ENCODE results near the gene NAT14. TPM values are rescaled to one million over a fixed set of nuclear protein-coding genes. Genes with fewer than 3 reads are reported as not detected.

The NAT14 gene
- total and polyA plus RNA-seq, 2 donors (not counting 3 experiments of a cell fraction or from before 2014, with no cell fraction given): 39.1 to 44.7 TPM

- H3K27me3 ChIP-seq (ENCODE audit: control insufficient read depth in 2 of 2, insufficient read depth in 2 of 2, low read length in 2 of 2): no peaks in the 10 kb centered on the region
- peak overlapping the region; percentile 81 for H3K4me2 ChIP-seq (ENCODE audit: insufficient read depth, low read length)
- dilution Hi-C loops (cut with MboI; ENCODE audit: extremely low pct_ligation_motif_present, low sequenced_read_pairs): no loop called here
- ChIA-PET CTCF (interaction anchor here (0.9 to 6.1 kb wide), 6 partner anchors 16 to 343 kb away, joined by 3 to 91 read pairs (median 5); partner anchors contain the start of gene ZNF865), POLR2A (no interaction called here)
- no peak overlapping the region for H2AFZ ChIP-seq (ENCODE audit: low read depth, low read length)
- H4K20me1 ChIP-seq (replicated peaks; ENCODE audit: control insufficient read depth, extremely low read depth, insufficient read depth, low read length): no peaks in the 10 kb centered on the region
- H3K9ac ChIP-seq (replicated peaks; ENCODE audit: extremely low read depth, insufficient read depth, low read length): peak overlapping the region; percentile 74
- peaks cover 34% of the 10 kb centered on the region for H3K4me1 ChIP-seq (ENCODE audit: control insufficient read depth, extremely low read depth, insufficient read depth, low read length)
- H3K79me2 ChIP-seq (ENCODE audit: control insufficient read depth, insufficient read depth, low read length): peaks cover 9% of the 10 kb centered on the region
- FAIRE-seq (no peak), DNase-seq (ENCODE audit: low read depth, low spot score) (no peak)
- H3K4me3 ChIP-seq (replicated peaks in 1 of 3; ENCODE audit: insufficient read depth in 1 of 3, low read depth in 1 of 3, low read length in 3 of 3): no peak overlapping the region
- no TSS peak for BruUV-seq (replicated peaks)
- H3K9me3 ChIP-seq (replicated peaks; ENCODE audit: control insufficient read depth, insufficient read depth, low read length): no peaks in the 10 kb centered on the region
- peaks cover 0 to 3% of the 10 kb centered on the region in 2 experiments for H3K36me3 ChIP-seq (ENCODE audit: control insufficient read depth in 2 of 2, extremely low read depth in 1 of 2, insufficient read depth in 2 of 2, low read length in 2 of 2)
- intact Hi-C loops (cut with micrococcal nuclease): no loop called here
- H3K9me1 ChIP-seq (replicated peaks; ENCODE audit: control insufficient read depth, extremely low read depth, insufficient read depth, low read length): no peaks in the 10 kb centered on the region
- H3K27ac ChIP-seq (ENCODE audit: insufficient read depth, low read depth, low read length): peak overlapping the region; percentile 64
- TF ChIP-seq POLR2A (IDR thresholded peaks at IDR 0.05; ENCODE audit: low read depth, low read length) (no peak), JUN (IDR thresholded peaks at IDR 0.05; ENCODE audit: borderline replicate concordance, insufficient read depth, insufficient read length, low read depth) (no peak), GATA2 (IDR thresholded peaks at IDR 0.05; ENCODE audit: insufficient read depth, insufficient read length, low read depth, low read length) (no peak), CTCF (IDR thresholded peaks at IDR 0.05; ENCODE audit: extremely low read depth in 1 of 2, insufficient read depth in 1 of 2, low read depth in 1 of 2, low read length in 2 of 2) (no peak), EZH2 (IDR thresholded peaks at IDR 0.05; ENCODE audit: borderline replicate concordance, low read depth, low read length, severe bottlenecking) (no peak), MYC (IDR thresholded peaks at IDR 0.05; ENCODE audit: low read depth, low read length) (no peak), POLR2AphosphoS5 (IDR thresholded peaks at IDR 0.05; ENCODE audit: insufficient read depth, low read depth, low read length) (no peak), FOS (IDR thresholded peaks at IDR 0.05; ENCODE audit: borderline replicate concordance, insufficient read depth, low read length) (no peak), MAX (IDR thresholded peaks at IDR 0.05; ENCODE audit: insufficient read depth, insufficient read length) (no peak)
Measured at GRCh38 chr19:55483706-55484592, 1.0 kb upstream of the NAT14 start.
